Stimulated activated naive CD4-positive, alpha-beta T cell (primary cell): ENCODE data around the gene ZNF488.
"Not testable (repeated sequence)": the region's sequence is repeated elsewhere in the genome, so short reads cannot be mapped to it uniquely, and the experiment has no call there.

Experiments used
- DNase-seq, 6 experiments: peaks; one replicate each; lab custom pipeline; 2025; lab: John Stamatoyannopoulos, UW

The ZNF488 gene, protein sequence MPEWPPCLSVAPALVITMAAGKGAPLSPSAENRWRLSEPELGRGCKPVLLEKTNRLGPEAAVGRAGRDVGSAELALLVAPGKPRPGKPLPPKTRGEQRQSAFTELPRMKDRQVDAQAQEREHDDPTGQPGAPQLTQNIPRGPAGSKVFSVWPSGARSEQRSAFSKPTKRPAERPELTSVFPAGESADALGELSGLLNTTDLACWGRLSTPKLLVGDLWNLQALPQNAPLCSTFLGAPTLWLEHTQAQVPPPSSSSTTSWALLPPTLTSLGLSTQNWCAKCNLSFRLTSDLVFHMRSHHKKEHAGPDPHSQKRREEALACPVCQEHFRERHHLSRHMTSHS

DNA sequence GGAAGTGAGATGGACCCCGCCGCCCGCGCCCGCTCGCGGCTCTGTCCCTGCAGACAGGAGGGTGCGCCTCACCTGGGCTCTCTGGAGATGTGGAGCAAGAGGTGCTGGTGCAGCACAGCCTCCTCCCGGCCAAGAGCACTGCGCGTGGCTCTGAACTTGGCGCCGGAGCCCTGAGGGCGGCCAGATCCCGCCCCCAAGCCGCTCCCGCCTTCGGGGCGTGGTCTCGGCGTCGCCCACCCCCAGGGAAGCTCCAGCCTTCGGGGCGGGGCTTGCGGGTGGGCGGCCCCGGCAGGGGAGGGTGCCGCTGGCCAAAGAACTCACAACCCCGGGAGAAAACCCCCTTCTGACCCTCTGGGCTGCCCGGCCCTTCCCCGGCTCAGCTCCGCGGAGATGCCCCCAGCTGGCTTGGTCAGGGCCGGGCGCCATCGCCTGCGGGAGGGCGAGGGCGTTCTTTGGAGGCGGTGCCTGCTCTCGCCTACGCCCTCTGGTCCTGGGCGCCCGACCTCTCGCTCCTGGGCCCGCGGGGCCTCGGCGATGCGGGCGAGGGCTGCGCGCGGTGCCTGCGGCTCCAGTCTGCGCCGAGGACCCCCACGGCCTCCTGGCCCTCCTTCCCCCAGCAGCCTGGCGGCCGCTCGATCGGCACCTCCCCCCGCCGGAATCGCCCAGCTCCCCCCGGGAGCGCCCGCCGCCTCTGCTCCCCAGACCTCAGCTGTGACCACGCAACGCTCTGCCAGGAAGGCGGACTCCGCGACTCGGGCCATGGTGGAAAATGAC, at the start of gene ZNF488:
TSS of gene ZNF488 (minus strand) at position 146 of the 774 bp plus-strand sequence. CDS start 15,464 bp downstream, outside the sequence.
- DNase-seq, result peak; percentile 49 to 83 (median 70)

DNA sequence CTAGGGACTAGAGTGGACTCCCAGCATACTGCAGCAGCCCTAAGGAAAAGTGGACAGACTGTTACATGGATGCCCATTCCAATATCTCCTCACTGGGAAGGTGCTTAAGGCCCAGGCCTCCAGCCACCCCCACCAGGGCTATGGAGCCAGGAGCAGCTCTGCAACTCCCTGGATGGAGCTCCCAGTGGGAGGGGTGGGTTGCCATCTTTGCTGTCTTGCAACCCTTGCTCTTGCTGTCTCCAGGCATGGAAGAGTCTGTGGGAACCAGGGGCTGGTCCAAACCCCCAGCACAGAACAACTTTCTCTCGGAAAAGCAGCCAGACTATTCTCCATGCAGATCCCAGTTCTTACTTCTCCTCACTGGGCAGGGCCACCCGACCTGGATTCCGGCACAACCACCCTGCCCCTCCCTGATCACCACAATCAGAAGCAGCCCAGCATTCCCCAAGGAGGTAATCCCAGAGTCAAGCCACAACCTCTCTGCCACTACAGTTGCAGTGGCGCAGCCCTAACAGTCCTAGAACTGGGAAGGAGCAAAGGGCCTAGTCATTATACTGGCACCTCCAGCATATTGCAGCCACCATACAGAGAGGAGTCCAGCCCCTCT, 41.8 kb upstream of the ZNF488 start:
- DNase-seq, result no peak

DNA sequence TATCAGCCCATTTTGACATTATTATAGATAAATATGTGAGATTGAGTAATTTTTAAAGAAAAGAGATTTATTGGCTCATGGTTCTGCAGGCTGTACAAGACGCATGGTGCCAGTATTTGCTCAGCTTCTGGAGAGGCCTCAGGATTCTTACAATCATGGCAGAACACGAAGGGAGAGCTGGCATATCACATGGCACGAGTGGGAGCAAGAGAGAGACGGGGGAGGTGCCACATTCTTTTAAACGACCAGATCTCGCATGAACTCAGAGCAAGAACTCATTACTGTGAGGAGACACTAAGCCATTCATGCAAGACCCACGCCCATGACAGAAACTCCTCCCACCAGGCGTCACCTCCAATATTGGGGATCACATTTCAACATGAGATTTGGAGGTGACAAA, 40.1 kb upstream of the ZNF488 start:
- no peak for DNase-seq

DNA sequence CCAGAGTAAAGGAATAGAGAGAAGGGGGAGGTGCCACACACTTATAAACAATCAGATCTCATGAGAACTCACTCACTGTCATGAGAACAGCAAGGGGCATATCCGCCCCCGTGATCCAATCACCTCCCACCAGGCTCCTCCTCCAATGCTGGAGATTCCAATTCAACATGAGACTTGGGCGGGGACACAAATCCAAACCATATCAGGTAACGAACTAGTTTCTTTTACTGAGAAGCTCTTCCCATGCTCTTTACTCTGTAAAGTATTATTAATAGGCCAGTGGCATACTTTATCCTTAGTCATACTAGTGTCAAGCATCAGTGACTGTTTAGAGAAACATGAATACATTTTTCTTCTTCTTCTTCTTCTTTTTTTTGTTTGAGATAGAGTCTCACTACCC, 39.4 kb upstream of the ZNF488 start:
- no peak for DNase-seq

DNA sequence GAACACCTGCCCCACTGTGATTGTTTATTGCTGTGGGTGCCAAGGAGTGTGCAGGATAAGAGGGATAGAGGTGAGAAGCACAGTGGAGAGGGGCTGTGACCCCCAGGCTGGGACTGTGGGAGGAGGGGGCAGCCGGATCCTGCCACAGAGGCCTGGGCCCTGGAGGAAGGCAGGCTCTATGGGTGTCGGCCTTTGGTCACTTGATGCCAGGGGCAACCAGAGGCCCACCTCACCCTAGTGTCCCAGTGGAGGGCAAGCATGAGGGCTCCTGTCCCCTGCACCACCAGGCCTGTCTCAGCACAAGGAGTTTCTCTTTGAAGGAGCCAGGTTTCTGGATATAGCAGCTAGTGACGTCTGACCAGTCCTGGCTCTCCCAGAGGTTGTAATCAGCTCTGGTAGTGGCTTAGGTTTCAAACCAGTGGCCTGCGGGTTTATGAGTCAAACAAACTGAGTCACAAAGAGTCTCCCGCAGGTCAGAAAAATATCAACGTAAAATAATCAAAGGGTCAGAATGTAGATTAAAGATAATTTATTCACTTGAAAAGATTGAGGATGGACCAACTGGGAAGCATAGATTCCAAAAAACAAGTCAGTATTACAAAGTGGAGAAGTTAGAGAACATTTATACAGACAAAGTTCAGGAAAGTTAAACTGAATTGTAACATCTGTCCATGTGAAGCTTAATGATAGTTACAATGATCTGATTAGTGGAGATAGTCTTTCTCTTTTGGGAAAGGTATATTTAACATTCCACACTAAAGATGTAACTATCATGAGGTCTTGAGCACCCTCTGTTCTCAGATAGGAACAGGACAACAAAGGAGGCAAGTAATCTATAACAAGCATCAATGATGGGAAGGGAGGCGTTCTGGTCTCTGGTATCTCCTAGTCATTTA, 37.2 kb upstream of the ZNF488 start:
- DNase-seq, result no peak

DNA sequence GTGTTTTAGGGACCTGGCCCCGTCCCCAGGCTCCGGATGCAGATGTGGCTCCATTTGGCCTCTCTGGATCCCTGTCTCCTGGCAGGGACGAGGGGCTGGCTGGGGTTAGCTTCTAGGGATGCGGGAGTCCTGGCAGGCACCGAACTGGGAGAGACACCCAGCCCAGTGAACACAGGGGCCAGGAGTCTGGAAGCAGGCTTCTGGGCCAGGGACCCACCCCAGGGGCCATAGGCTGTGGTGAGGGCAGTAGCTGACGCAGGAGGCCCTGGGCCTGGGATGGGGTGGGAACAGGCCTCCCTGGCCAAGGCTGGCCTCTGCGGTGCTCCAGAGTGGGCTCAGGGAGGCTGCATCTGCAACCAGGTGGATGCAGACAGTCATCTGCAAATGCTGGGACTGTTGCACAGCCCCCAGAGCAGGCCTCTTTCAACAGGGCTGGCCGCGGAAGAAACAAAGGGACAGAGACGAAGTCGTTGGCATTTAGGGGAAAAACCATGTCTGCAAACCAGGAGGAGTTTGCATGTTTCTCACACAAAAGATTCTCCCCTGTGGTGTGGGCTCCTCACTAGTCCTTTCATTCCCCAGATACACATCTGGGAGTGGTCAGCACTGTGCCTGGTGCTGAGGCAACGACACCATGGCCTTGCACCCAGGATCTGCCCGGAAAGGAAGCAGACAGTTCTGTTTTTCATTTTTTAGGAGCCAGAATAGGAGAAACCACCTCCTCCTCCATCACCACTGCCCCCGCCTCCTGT, 36.4 kb upstream of the ZNF488 start:
- no peak for DNase-seq

DNA sequence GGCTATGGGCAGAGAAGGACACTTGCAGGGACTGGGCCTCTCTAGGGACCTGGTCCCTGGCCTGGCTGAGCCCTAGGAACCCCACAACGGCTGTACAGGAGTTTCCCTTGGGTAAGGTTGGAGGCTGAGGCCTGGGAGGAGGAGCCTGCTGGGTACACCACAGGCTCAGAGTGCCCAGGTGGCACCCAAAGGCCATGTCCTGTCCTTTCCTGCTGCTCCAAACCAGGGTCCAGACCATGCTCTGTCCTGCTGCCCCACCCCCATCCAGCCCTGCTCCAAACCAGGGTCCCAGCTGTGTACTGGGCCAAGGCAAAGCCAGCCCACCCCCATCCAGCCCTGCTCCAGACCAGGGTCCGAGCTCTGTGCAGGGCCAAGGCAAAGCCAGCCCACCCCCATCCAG, 35.3 kb upstream of the ZNF488 start:
- DNase-seq, result no peak

DNA sequence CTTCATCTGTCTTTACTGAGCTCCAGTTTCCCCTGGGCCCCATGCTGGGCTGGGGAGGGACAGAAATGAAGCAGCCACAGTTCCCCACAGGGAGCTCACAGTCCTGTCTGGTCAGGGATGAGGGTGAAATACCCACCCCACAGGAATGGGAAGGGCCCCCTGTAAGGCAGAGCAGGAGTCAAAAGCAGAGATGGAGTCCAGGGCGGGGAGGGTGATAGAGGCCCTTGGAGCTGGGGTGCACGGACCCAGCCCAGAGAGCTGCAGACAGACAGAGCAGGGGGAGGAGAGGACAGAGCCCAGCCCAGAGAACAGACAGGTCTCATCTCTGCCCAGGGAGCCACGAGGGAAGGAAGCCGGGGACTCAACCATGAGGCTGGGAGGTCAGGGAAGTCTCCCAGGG, 34.9 kb upstream of the ZNF488 start:
- DNase-seq, result no peak

DNA sequence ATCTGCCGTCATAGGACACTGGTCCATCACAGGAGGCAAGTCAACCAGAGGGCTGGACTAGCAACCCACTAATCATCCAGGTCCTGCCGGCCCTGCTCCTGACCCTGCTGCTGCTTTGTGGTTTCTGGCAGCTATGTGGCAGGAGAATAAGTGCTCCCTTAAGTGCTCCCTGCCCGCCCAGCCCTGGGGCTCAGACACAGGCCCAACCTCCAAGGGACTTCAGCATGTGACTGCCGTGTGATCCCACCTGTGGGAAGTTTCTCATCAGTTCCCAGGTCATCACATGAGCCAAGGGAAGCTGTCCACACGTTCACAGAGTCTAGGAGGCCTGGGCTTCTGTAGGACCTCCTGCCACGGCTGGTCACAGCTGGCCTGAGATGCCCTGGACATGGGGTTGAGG, 34.2 kb upstream of the ZNF488 start:
- no peak for DNase-seq

DNA sequence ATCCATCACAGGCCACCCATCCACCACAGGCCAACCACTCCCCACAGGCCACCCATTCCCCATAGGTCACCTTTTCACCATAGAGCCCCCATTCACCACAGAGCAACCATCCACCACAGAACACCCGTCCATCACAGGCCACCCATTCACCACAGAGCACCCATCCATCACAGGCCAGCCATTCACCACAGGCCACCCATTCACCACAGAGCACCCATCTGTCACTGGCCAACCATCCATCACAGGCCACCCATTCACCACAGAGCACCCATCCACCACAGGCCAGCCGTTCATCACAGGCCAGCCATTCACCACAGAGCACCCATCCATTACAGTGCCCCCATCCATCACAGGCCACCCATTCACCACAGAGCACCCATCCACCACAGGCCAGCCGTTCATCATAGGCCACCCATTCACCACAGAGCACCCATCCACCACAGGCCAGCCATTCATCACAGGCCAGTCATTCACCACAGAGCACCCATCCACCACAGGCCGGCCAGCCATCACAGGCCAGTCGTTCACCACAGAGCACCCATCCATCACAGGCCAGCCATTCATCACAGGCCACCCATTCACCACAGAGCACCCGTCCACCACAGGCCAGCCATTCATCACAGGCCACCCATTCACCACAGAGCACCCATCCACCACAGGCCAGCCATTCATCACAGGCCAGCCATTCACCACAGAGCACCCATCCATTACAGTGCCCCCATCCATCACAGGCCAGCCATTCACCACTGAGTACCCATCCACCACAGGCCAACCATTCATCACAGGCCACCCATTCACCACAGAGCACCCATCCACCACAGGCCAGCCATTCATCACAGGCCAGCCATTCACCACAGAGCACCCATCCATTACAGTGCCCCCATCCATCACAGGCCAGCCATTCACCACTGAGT, 32.5 kb upstream of the ZNF488 start:
- DNase-seq, result not testable (repeated sequence)

DNA sequence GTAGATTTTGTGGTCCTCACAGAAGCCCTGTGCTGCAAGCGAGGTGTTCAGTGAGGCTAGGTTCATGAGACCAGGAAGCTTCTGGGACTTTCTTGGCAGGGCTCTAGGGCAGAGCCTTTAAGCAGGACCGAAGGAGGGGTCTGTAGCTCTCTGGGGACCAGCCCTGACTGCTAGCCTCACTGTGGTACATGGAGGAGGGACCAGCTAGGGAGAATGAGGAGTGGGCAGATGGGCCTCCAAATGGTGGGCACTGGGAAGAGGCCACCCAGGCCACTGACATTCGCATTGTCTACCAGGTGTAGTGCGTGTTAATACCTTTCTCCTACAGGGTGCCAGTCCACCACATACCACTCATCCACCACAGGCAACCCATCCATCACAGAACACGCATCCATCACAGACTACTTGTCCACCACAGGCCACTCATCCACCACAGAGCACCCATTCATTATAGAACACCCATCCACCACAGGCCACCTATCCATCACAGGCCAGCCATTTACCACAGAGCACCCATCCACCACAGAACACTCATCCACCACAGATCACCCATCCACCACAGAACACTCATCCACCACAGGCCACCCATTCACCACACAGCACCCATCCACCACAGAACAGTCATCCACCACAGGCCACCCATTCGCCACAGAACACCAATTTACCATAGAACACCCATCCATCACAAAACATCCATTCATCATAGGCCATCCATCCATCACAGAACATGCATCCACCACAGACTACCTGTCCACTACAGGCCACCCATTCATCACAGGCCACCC, 31.6 kb upstream of the ZNF488 start:
- DNase-seq, result no peak

DNA sequence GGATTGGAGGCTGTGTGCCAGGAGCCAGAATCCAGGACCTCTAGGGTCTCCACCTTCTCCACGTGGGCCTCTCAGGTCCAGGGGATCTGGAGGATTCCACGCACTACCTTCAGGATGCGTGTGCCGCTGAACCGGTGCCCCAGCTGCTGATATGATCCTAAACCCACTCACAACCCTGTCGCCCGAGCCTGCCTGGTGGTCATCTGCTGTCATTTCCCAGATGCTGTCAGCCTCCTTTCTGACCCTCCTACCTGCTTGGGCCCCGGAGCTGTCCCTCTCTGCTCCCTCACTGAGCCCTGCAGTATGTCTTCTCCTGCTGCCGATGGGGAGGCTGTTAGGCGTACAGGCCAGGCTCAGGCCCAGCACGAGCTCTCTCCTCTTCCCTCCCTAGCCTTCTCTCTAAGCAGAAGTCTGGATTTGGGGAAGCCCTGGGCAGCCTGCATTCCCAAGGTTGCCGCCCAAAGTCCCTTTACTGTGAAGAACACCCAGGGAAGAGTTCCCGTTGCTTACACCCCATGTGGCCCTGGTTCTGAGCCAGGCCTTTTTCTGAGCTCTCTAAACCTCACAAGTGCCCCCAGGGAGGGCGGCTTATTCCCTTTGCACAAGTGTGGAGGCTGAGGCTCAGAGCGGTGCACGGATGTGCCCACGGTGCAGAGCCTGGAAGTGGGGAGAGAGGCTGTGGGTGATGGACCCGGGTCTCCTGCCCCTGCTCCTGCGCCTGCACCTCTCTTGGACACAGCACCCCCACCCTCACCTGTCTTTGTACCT, 30.8 kb upstream of the ZNF488 start:
- no peak for DNase-seq

DNA sequence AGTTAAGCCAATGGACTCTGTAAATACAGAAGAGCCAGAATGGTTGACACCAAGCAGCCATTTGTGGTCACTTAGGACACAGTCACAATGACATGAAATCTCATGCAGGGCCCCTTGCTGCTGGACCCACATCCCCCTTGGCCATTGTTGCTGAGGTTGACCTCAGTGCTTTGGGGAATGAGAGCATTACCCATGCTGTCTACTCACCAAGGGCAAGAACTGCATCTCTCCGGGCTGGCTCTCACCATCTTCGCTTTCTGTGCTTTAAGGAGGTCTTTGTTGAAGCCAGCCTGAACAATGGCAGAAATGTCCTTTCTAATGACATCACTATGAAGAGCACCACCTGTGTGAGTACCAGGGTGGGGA, 30.1 kb upstream of the ZNF488 start:
- DNase-seq, result no peak

DNA sequence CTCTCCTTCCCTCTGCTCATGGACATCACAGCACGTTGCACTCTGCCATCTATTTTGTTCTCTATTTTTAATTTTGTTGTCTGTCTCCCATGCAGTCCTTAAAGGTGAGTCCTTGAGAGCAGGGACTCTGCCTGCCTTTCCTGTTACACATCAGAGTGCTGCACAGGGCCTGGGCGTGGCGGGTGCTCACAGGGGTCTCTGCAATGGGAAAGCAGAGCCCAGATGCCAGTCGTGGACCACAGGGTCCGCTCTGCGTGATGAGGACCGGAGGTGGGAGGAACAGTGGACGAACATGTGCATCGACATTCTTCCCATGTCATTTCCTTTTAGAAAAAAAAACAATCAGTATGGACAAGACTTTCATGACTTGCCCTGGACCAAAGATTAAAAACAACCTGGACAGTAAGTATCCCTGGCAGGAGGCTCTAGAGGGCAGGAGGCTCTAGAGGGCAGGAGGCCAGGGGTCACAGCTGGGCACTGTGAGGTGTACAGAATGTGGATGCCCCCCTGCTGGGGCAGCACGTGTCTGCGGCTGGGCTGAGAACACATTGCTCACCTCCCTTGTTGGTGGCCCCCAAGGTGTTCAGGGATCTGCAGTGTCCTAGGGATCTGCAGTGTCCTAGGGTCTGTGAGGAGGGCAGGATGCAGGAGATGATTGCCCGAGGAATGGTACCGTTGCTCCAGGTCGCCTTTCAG, 29.6 kb upstream of the ZNF488 start:
- no peak for DNase-seq

DNA sequence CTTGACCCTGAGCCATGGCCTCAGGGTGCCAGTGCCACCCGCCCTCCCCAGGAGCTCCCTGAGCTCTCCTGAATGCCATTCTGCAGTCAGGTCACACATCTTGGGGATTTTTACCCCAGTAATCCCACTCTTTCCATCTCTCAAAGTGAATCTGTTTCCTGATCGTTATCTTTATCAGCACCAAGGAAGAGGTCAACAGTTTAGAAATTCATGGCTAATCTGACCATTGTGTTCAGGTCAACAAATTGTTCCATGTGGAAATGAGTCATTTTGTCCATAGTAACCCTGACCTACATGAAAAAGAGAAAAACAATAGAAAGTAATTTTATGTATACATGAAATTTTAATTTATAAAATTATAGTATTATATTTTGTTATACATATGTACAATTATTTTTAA, 28.8 kb upstream of the ZNF488 start:
- DNase-seq, result no peak

DNA sequence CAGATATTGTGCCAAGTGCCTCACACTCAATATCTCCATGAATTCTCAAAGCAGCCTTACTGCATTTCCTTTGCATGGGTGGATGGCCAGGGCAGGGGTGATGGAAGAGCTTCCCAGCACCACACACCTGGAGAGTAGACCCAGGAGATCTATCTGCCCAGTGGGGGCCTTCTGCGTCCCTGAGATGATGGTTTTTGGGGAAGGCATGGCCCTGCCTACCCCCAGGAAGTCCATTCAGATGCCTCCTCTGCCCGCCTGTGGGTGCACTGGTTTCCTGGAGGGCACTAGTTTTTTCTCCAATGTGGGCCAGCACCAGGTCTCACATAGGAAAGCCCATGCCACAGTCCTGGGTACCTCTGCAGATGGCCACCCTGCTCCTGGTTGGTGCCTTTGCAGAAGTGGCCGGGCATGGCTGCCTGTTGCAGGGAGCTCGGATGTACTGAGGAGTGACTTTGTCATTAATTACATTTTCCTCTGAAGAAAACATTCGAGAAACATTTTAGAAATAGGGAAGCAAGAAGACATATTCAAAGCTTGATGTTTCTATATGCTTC, 28.2 kb upstream of the ZNF488 start:
- DNase-seq, result no peak

DNA sequence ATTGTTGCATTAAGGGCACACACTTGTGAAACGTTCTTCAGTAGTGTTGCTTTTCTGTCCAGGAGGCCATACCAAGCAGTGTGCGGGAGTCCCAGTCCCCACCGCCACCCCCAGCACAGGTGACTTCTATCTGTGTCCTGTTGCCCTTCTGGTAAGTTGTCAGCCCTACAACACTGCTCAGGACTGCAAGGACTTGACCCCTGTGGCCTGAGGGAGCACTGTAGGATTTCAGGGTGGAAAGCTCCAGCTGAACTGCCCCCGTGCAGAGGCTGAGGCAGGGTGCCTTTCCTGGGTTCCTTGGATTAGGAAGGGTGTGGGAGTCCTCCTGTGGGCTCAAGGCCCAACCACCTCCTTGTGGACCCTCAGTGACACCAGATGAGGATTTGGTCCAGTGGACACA, 26.8 kb upstream of the ZNF488 start:
- DNase-seq, result no peak

DNA sequence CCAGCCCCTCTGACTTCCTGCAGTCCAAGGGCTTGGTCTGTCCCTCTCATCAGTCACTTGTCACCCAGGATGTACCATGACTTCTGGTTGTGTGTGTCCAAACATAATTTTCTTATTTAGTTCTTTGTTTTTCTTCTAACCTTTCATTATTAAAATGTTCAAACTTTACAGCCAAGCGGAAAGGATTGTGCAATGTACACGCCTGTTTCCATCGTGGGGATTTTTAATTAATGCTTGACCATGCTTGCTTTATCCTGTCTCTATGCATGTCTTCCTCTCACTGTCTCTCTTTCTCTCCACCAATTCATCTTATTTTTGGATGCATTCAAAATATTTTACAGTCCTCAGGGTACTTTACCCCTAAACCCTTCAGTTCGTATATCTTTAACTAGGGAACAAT, 26.2 kb upstream of the ZNF488 start:
- no peak for DNase-seq
